ENCODE data around the gene KRTAP10-1. TPM values are rescaled to one million over a fixed set of nuclear protein-coding genes. Genes with fewer than 3 reads are reported as not detected.
A peak's percentile ranks its signal among the peaks of the same experiment; 100 is the strongest.

KRTAP10-1 gene
- total RNA-seq, 1 experiment from 2014 or later, result not detected

GRCh38 chr21:44518686-44519085, 21.3 kb downstream of the KRTAP10-1 start:
- H3K9me3 Mint-ChIP-seq, result peaks cover 10% of the 10 kb centered on the region
- H3K36me3 Mint-ChIP-seq, result no peaks in the 10 kb centered on the region
- no peak overlapping the region for H3K4me3 Mint-ChIP-seq
- POLR2A ChIA-PET, result no interaction called here
- H3K27ac Mint-ChIP-seq, result no peak overlapping the region
- no peak for ATAC-seq
- TF ChIP-seq E2F4 (CRISPR knock-in tag; IDR thresholded peaks at IDR 0.05; ENCODE audit: borderline replicate concordance, low read depth) (no peak), E2F5 (CRISPR knock-in tag; IDR thresholded peaks at IDR 0.05) (no peak), ZBTB21 (CRISPR knock-in tag; IDR thresholded peaks at IDR 0.05; ENCODE audit: borderline replicate concordance) (no peak)
- no peaks in the 10 kb centered on the region; the same call in 1 of the 2 replicates for H3K27me3 Mint-ChIP-seq (ENCODE audit: low read depth)
- CTCF ChIA-PET, result interaction anchor here (1.2 kb wide), 1 partner anchor 274 kb away, joined by 3 read pairs; no protein-coding TSS in a partner anchor
- 0 out of 2 replicates have a peak, but pooled peaks cover 5% of the 10 kb centered on the region for H3K4me1 Mint-ChIP-seq
- no peak for DNase-seq (ENCODE audit: low spot score)

- Mint-ChIP-seq H3K27me3 (ENCODE audit: low read depth) (no peaks in the 10 kb centered on the region; the same call in 1 of the 2 replicates), H3K9me3 (peaks cover 10% of the 10 kb centered on the region), H3K27ac (no peak overlapping the region; the same call in 1 of the 2 replicates), H3K4me1 (0 out of 2 replicates have a peak, but pooled peaks cover 5% of the 10 kb centered on the region), H3K36me3 (no peaks in the 10 kb centered on the region), H3K4me3 (peak overlapping the region; percentile 17; the same call in 1 of the 2 replicates)
- peak; percentile 45 for ATAC-seq
- POLR2A ChIA-PET, result no interaction called here
- DNase-seq (ENCODE audit: low spot score), result peak; percentile 51
- CTCF ChIA-PET, result interaction anchor here (0.5 to 2.1 kb wide), 4 partner anchors 29 to 1580 kb away, joined by 3 to 7 read pairs (median 4); no protein-coding TSS in a partner anchor
- no peak for TF ChIP-seq ZNF281 (CRISPR knock-in tag; IDR thresholded peaks at IDR 0.05)
- no peak for TF ChIP-seq PREB (CRISPR knock-in tag; IDR thresholded peaks at IDR 0.05; ENCODE audit: borderline replicate concordance)
- TF ChIP-seq USF2 (CRISPR knock-in tag; IDR thresholded peaks at IDR 0.05), result peak; percentile 97
- TF ChIP-seq MAX (CRISPR knock-in tag; IDR thresholded peaks at IDR 0.05), result peak; percentile 71
- TF ChIP-seq JUN (CRISPR knock-in tag; IDR thresholded peaks at IDR 0.05), result no peak
- TF ChIP-seq ZNF532 (CRISPR knock-in tag; IDR thresholded peaks at IDR 0.05; ENCODE audit: borderline replicate concordance), result no peak
- peak; percentile 84 for TF ChIP-seq NFYB (CRISPR knock-in tag; conservative IDR thresholded peaks at IDR 0.05; ENCODE audit: low read depth)
- no peak for TF ChIP-seq FOXJ3 (CRISPR knock-in tag; IDR thresholded peaks at IDR 0.05; ENCODE audit: borderline replicate concordance)
- peak; percentile 96 for TF ChIP-seq USF1 (CRISPR knock-in tag; IDR thresholded peaks at IDR 0.05)
- no peak for TF ChIP-seq NFATC4 (CRISPR knock-in tag; IDR thresholded peaks at IDR 0.05)
- TF ChIP-seq TCF7 (CRISPR knock-in tag; IDR thresholded peaks at IDR 0.05; ENCODE audit: low read depth), result no peak
These were observed 22.7 kb downstream of the KRTAP10-1 start for GRCh38 chr21:44517175-44517899.

Data from WTC11 (cell line).